ENCODE results near the gene LMTK2. TPM values are rescaled to one million over a fixed set of nuclear protein-coding genes. Genes with fewer than 3 reads are reported as not detected.

Gene LMTK2
- total RNA-seq: 10 to 100 TPM; 13.0 to 17.9 TPM
- long read RNA-seq, donor 1, partial matches to known transcripts: 2 of 7 reads
- long read RNA-seq, donor 1, other reads (novel, unspliced or antisense): 5 of 7 reads
- long read RNA-seq, donor 2, partial matches to known transcripts: 1 of 7 reads
- long read RNA-seq, donor 2, other reads (novel, unspliced or antisense): 6 of 7 reads

- DNase-seq (ENCODE audit: low spot score): peak; percentile 99
- intact Hi-C loops (cut with DNase I): loop anchor here in 1 of 2 donors (5.0 kb wide), 1 partner anchor 61 kb away; no protein-coding TSS in a partner anchor
These were observed at the start of gene LMTK2 for GRCh38 chr7:98106647-98107312. Gene LMTK2 (plus strand): TSS chr7:98106862. CDS start chr7:98107178, 316 bp downstream.

- no peak for DNase-seq (ENCODE audit: low spot score)
- intact Hi-C loops (cut with DNase I): no loop called here
These were observed 49.5 kb upstream of the LMTK2 start for GRCh38 chr7:98057157-98057556.

- intact Hi-C loops (cut with DNase I): no loop called here
- no peak for DNase-seq (ENCODE audit: low spot score)
These were observed 48.5 kb upstream of the LMTK2 start for GRCh38 chr7:98058186-98058585.

GRCh38 chr7:98064233-98064632 is 42.4 kb upstream of the LMTK2 start:
- intact Hi-C loops (cut with DNase I): no loop called here

GRCh38 chr7:98066208-98066607 is 40.5 kb upstream of the LMTK2 start:
- DNase-seq (ENCODE audit: low spot score): no peak
- intact Hi-C loops (cut with DNase I): no loop called here

More at GRCh38 chr7:98064233-98064632, 42.4 kb upstream of the LMTK2 start:
- DNase-seq (ENCODE audit: low spot score): no peak

GRCh38 chr7:98066934-98067507 is 39.6 kb upstream of the LMTK2 start:
- intact Hi-C loops (cut with DNase I): no loop called here
- no peak for DNase-seq (ENCODE audit: low spot score)

GRCh38 chr7:98073047-98073446 is 33.6 kb upstream of the LMTK2 start:
- intact Hi-C loops (cut with DNase I): no loop called here
- no peak for DNase-seq (ENCODE audit: low spot score)

- DNase-seq (ENCODE audit: low spot score): peak; percentile 1
These were observed 30.9 kb upstream of the LMTK2 start for GRCh38 chr7:98075801-98076200.

GRCh38 chr7:98077762-98078161 is 28.9 kb upstream of the LMTK2 start:
- intact Hi-C loops (cut with DNase I): no loop called here
- no peak for DNase-seq (ENCODE audit: low spot score)

More at GRCh38 chr7:98075801-98076200, 30.9 kb upstream of the LMTK2 start:
- intact Hi-C loops (cut with DNase I): no loop called here

GRCh38 chr7:98078197-98078870 is 28.3 kb upstream of the LMTK2 start:
- peak; percentile 19 for DNase-seq (ENCODE audit: low spot score)

GRCh38 chr7:98079891-98080648 is 26.6 kb upstream of the LMTK2 start:
- DNase-seq (ENCODE audit: low spot score): peak; percentile 11

More at GRCh38 chr7:98078197-98078870, 28.3 kb upstream of the LMTK2 start:
- intact Hi-C loops (cut with DNase I): no loop called here

GRCh38 chr7:98081319-98081718 is 25.3 kb upstream of the LMTK2 start:
- no peak for DNase-seq (ENCODE audit: low spot score)
- intact Hi-C loops (cut with DNase I): no loop called here

More at GRCh38 chr7:98079891-98080648, 26.6 kb upstream of the LMTK2 start:
- intact Hi-C loops (cut with DNase I): no loop called here

GRCh38 chr7:98084631-98085030 is 22.0 kb upstream of the LMTK2 start:
- DNase-seq (ENCODE audit: low spot score): peak; percentile 56
- intact Hi-C loops (cut with DNase I): no loop called here

- no peak for DNase-seq (ENCODE audit: low spot score)
- intact Hi-C loops (cut with DNase I): no loop called here
These were observed 21.0 kb upstream of the LMTK2 start for GRCh38 chr7:98085674-98086073.

- no peak for DNase-seq (ENCODE audit: low spot score)
- intact Hi-C loops (cut with DNase I): no loop called here
These were observed 20.4 kb upstream of the LMTK2 start for GRCh38 chr7:98086281-98086718.

- intact Hi-C loops (cut with DNase I): no loop called here
- no peak for DNase-seq (ENCODE audit: low spot score)
These were observed 18.6 kb upstream of the LMTK2 start for GRCh38 chr7:98088109-98088508.

- intact Hi-C loops (cut with DNase I): no loop called here
These were observed 16.5 kb upstream of the LMTK2 start for GRCh38 chr7:98090116-98090515.

GRCh38 chr7:98091061-98091460 is 15.6 kb upstream of the LMTK2 start:
- intact Hi-C loops (cut with DNase I): no loop called here
- DNase-seq (ENCODE audit: low spot score): no peak

More at GRCh38 chr7:98090116-98090515, 16.5 kb upstream of the LMTK2 start:
- DNase-seq (ENCODE audit: low spot score): no peak

- no peak for DNase-seq (ENCODE audit: low spot score)
These were observed 15.1 kb upstream of the LMTK2 start for GRCh38 chr7:98091523-98091922.

More at GRCh38 chr7:98091523-98091922, 15.1 kb upstream of the LMTK2 start:
- intact Hi-C loops (cut with DNase I): no loop called here

Data from posterior vena cava (tissue), 2 donors.